C4-2B (cell line): ENCODE results near the gene LIF.
"Not testable (repeated sequence)": the region's sequence is repeated elsewhere in the genome, so short reads cannot be mapped to it uniquely, and the experiment has no call there.

Source experiments
- H3K27ac ChIP-seq: fragments of 450-650 bp; 2 replicates; pipeline ENCODE4 v1.5.1; 2017
- ZFX ChIP-seq: fragments of 450-650 bp; IDR thresholded peaks from 2 replicates; pipeline ENCODE4 v1.6.1; 2017
- TF ChIP-seq, protein P1 (sequence below): fragments of 450-650 bp; conservative IDR thresholded peaks from 2 replicates; pipeline ENCODE4 v1.5.1; 2017; ENCODE audit warnings: mild to moderate bottlenecking

Gene LIF

GRCh38 chr22:30221121-30221992 lies 25.2 kb downstream of the LIF start:
- no peak for TF ChIP-seq ZFX
- H3K27ac ChIP-seq: no peak overlapping the region

- TF ChIP-seq, protein P1, sequence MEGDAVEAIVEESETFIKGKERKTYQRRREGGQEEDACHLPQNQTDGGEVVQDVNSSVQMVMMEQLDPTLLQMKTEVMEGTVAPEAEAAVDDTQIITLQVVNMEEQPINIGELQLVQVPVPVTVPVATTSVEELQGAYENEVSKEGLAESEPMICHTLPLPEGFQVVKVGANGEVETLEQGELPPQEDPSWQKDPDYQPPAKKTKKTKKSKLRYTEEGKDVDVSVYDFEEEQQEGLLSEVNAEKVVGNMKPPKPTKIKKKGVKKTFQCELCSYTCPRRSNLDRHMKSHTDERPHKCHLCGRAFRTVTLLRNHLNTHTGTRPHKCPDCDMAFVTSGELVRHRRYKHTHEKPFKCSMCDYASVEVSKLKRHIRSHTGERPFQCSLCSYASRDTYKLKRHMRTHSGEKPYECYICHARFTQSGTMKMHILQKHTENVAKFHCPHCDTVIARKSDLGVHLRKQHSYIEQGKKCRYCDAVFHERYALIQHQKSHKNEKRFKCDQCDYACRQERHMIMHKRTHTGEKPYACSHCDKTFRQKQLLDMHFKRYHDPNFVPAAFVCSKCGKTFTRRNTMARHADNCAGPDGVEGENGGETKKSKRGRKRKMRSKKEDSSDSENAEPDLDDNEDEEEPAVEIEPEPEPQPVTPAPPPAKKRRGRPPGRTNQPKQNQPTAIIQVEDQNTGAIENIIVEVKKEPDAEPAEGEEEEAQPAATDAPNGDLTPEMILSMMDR: no peak
- no peak for TF ChIP-seq ZFX
- H3K27ac ChIP-seq: no peak overlapping the region
Measured at GRCh38 chr22:30220338-30221012, 26.1 kb downstream of the LIF start.

- TF ChIP-seq, protein P1: no peak
- TF ChIP-seq ZFX: no peak
- H3K27ac ChIP-seq: no peak overlapping the region
Measured at GRCh38 chr22:30219668-30220278, 26.8 kb downstream of the LIF start.

DNA sequence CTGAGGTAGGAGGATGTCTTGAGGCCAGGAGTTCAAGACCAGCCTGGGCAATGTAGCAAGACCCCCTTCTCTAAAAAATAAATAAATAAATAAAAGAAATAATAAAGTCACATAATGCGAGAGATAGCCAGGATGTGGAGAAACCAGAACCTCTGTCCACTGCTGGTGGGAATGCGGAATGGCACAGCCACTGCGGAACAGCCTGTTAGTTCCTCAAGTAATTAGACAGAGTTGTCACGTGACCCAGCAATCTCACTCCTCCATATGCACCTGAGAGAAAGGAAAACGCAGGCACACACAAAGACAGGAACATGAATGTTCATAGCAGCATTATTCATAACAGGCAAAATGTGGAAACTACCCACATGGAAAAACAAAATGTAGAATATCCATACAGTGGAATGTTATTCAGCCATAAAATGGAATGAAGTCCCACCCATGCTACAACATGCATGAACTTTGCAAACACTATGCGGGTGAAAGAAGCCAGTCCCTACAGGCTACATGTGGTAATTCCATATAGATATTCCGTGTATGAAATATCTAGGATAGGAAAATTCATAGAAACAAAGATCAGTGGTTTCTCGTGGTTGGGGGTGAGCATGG lies 27.4 kb downstream of the LIF start:
- H3K27ac ChIP-seq: no peak overlapping the region
- TF ChIP-seq, protein P1: no peak
- no peak for TF ChIP-seq ZFX

DNA sequence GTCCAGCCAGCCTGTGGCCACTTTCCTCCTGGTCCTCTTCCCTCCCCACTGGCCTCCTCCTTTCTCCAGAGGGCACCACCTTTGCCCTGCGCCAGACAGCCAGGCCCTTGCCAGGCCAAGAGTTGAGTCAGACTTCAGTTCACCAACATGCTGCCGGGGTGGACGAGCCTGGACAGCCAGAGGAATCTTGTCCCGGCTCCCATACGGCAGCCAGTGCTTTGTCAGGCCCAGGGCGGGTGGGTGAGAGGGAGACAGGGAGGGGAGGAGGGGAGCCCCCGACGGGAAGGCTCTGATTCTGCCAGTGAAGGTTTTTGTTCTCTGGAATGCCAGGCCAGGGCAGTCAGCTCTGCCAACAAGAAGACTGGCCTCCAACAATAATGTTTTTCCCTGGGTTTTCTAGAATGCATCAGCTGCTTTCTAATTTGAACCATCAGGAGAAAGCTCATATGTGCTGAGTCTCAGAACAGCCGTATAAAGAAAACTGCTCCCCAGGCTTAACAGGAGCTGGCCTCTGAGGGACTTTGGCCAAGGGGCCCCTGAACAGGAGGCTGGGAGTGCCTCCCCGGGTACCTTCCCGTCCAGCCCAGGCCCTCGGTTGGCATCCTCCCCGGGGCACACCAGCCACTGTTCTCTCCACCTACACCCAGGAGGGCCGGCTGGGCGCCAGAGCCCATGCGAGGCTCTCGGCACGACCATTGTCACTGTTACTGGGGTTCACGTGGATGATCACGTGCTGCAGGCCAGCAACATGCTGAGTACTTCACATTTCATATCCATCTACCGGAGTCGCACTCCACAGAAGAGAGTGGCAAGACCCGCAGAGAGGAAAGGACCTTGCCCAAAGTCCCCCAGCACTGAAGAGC lies 28.6 kb downstream of the LIF start:
- TF ChIP-seq, protein P1: no peak
- TF ChIP-seq ZFX: no peak
- no peak overlapping the region for H3K27ac ChIP-seq

DNA sequence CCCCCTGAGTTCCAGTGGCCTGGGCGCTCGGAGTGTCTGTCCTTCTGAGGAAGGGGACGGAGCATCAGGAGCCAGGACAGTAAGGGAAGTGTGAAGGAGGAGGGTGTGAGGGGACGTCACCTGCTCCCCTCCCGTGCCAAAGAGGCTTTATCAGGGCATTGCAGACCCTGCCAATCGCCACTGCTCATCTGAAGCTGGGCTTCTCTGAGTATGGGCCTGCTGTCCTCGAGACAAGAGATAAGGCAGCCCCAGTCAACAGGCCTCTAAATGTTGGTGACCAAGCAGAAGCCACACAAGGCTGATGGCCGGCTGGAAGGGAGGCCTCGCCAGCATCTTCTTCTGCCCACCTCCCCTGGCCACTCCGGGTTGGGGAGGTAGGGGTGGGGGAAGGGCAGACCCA lies 29.8 kb downstream of the LIF start:
- TF ChIP-seq, protein P1: no peak
- TF ChIP-seq ZFX: no peak
- H3K27ac ChIP-seq: no peak overlapping the region

DNA sequence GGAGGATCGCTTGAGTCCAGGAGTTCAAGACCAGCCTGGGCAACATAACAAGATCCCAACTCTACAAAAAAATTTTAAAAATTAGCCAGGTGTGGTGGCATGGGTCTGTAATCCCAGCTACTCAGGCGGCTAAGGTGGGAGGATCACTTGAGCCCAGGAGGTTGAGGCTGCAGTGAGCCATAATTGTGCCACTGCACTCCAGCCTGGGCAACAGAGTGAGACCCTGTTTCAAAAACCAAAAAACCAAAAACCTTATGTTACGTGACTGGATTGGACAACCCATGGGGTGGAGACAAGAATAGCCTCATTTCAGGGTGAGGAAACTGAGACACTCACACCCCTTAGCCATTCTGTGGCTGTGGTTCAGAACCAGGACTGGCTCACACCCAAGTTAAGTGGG lies 30.3 kb downstream of the LIF start:
- H3K27ac ChIP-seq: not testable (repeated sequence)
